BJ (cell line): ENCODE results near the gene TRIM43. TPM values are rescaled to one million over a fixed set of nuclear protein-coding genes. Genes with fewer than 3 reads are reported as not detected.
"Not testable (repeated sequence)": the region's sequence is repeated elsewhere in the genome, so short reads cannot be mapped to it uniquely, and the experiment has no call there.

Source experiments
- CTCF ChIA-PET: fragments of 350-600 bp; formaldehyde crosslinking; extraction: SDS; loops from one replicate; lab custom pipeline; 2021; ENCODE audit warnings: antibody characterized with exemption, inconsistent platforms; lab: Yijun Ruan, JAX
- POLR2A ChIA-PET: fragments of 300-600 bp; sonication (Branson Sonifier 250); formaldehyde crosslinking; extraction: SDS; loops from one replicate; lab custom pipeline; 2021; ENCODE audit warnings: antibody characterized with exemption; lab: Charles Lee
- DNase-seq: peaks from one replicate; pipeline ENCODE4 v3.0.0-alpha.2; 2011; ENCODE audit warnings: low read depth
- H3K27me3 ChIP-seq: 2 replicates; pipeline ENCODE4 v1.6.0; 2011; ENCODE audit warnings: low read length; ENCODE audit not compliant: control insufficient read depth, insufficient read depth
- H3K36me3 ChIP-seq: 2 replicates; pipeline ENCODE4 v1.5.1; 2011; ENCODE audit warnings: low read length; ENCODE audit not compliant: control insufficient read depth, insufficient read depth
- H3K4me3 ChIP-seq: 2 replicates; pipeline ENCODE4 v1.5.1; 2011; ENCODE audit warnings: low read depth, mild to moderate bottlenecking, control low read depth, low read length
- polyA plus RNA-seq: library from polyadenylated mRNA; depleted of rRNA; stranded (reverse); fragments of >200 nt; gene quantifications from 2 replicates; pipeline ENCODE4 v1.2.3, GENCODE V29; 2011

Gene TRIM43
- polyA plus RNA-seq, 1 experiment, result not detected

GRCh38 chr2:95613048-95613447, 21.2 kb downstream of the TRIM43 start:
- H3K36me3 ChIP-seq, CTCF ChIA-PET, H3K27me3 ChIP-seq, DNase-seq, H3K4me3 ChIP-seq, POLR2A ChIA-PET: not testable (repeated sequence)

DNA sequence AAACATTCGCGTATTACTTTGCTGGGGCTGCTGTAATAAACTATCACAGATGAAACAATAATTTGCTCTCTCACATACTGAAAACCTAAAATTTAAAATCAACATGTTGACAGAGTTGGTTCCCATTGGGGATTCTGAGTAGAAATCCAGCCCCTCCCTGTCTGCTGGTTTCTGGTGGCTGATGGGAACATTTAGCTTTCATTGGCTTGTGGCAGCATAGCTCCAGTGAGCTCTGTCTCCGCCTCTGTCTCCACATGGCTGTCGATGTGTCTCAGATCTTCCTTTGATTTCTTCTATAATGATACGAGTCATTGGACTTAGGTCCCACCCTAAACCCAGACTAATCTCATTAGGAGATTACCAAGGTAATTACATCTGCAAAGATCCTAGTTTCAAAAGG, 30.9 kb downstream of the TRIM43 start:
- POLR2A ChIA-PET, CTCF ChIA-PET, DNase-seq, H3K27me3 ChIP-seq, H3K4me3 ChIP-seq, H3K36me3 ChIP-seq: not testable (repeated sequence)

- H3K27me3 ChIP-seq, H3K36me3 ChIP-seq, H3K4me3 ChIP-seq, DNase-seq, POLR2A ChIA-PET, CTCF ChIA-PET: not testable (repeated sequence)
Measured at GRCh38 chr2:95630987-95631386, 39.2 kb downstream of the TRIM43 start.

DNA sequence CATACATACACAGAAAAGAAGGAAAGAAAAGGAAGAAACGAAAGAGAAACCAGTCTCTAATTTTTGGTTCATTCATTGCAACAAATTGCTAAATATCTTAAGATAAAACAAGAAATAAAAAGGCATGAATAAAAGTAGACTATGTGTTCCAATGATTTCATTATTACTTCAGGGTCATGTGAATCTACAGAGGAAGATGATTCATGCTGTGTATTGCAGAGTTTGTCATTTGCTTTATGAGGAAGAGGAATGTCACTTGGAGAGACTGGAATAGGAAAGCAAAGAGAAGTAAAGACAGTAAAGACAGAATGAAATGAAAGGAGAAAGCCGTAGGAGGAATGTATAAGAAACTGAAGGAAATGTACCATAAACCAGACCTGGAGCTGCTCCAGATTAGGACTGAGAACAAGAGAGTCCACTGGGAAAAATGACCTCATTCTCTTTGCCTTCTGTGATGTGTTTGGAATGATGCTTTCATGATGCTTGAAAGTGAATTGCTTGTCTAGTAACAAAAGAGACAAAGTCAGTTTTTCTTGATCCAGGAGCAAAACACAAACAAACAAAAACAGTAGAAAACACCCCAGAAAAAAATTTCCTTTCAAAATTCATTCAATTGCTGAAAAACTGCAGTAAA, 41.9 kb downstream of the TRIM43 start:
- POLR2A ChIA-PET, H3K36me3 ChIP-seq: not testable (repeated sequence)

DNA sequence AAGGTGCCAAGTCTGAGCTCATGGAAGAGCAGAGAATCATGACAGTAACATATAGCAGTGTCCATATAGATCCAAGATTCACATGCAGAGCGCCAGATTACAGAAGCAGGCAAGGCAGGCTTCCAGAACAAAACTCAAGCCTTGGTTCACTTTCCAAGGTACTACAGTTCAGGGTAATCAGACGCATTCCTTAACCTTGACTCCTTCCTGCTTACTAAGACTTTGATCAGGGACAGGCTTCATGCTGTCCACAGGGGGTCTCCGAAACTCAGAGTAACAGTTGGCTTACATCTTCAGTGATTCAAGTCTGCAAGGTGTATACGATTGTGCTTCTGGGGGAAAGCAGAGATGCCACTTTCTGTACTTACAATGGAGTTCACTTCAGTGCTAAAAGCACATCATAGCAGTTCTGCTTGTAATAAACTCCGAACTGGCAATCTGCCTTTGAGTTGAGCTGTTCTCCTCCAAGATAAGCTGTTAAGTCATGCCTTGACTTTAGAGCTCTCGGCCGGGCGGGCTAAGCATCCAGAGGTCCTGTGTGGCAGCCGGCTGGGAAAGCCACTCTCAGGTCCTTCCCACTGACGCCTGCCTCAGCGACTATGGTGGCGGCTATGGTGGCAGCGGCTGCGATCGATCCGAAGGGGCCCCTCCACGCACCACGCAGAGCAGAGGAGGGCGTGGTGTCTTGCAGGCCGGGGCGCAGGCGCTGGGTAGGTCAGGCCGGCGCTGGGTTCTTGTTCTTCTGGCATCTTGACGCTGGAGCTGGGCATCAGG, 48.9 kb downstream of the TRIM43 start:
- H3K36me3 ChIP-seq, POLR2A ChIA-PET, H3K27me3 ChIP-seq, H3K4me3 ChIP-seq, DNase-seq, CTCF ChIA-PET: not testable (repeated sequence)

More for the DNA sequence above, 41.9 kb downstream of the TRIM43 start:
- CTCF ChIA-PET, H3K4me3 ChIP-seq, H3K27me3 ChIP-seq, DNase-seq: not testable (repeated sequence)

DNA sequence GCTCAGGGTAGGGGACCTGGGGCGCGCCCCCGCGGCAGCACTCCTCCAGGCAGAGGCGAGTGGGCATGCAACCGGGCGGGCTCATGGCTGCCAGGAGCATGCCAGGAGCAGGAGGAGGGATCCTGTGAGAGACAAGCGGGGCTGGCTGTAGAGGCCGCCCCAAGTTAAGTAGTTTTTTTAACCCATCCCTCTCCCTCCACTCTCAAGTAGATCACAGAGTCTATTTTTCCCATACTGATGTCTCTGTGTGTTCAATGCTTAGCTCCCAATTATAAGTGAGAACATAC, 49.4 kb downstream of the TRIM43 start:
- H3K4me3 ChIP-seq, DNase-seq, H3K36me3 ChIP-seq, CTCF ChIA-PET, POLR2A ChIA-PET, H3K27me3 ChIP-seq: not testable (repeated sequence)

DNA sequence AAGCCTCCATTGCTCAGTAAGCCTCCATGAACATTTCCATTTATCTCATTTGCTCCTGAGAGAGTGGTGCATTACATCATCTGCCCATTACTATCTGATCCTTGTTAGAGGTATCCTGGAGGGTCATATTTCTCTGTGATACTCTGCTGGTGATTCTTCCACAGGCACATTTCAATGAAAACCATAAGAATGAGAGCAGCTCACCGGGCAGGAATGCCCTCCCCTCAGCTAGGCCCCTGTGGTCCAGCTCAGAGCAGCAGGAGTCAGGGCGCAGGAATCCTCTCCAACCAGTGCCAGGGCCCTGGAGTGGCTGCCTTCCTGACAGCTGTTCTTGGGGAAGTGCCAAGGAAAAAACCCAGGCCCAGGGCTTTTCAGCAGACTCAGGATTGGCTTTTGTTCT, 50.0 kb downstream of the TRIM43 start:
- POLR2A ChIA-PET, H3K36me3 ChIP-seq, CTCF ChIA-PET, H3K4me3 ChIP-seq, H3K27me3 ChIP-seq, DNase-seq: not testable (repeated sequence)

DNA sequence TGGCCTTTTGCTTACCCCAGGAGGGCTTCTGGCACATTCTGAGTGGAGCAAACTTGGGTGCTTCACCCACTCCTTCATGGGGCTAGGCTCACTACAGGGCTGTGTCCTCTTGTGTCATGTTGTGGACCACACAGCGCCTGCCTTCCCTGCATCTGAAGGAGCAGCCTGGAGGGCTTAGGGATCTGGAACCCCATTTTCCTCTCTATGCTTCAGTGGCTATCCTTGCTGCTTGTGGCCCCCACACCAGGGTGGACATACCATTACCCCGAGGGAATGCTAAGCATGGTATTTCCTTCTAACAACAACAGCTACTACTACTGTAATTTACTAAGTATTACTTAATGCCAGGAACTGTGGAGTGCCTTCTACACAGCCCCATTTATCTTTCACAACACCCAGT, 50.6 kb downstream of the TRIM43 start:
- H3K27me3 ChIP-seq, H3K36me3 ChIP-seq, CTCF ChIA-PET, H3K4me3 ChIP-seq, POLR2A ChIA-PET, DNase-seq: not testable (repeated sequence)

GRCh38 chr2:95642951-95643350, 51.1 kb downstream of the TRIM43 start:
- CTCF ChIA-PET, H3K27me3 ChIP-seq: not testable (repeated sequence)

DNA sequence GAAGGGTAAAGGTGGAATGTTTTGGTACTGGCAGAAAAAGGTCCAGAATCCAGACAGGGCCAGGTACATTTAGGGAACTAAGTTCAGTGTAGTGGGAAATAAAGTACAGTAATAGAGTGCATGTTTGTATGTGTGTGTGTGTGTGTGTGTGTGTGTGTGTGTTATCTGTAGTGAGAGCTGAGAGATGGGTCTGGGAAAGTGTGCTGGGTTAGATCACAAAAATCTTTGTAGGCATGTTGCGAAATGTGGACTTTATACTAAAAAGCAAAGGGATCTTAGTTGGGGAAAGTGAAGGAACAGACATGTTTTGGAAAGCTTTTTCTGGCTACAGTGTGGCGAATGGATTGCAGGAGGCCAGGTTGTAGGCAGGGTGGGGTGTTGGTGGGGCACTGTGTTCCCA, 53.5 kb downstream of the TRIM43 start:
- DNase-seq, CTCF ChIA-PET, POLR2A ChIA-PET, H3K27me3 ChIP-seq, H3K36me3 ChIP-seq, H3K4me3 ChIP-seq: not testable (repeated sequence)

More at GRCh38 chr2:95642951-95643350, 51.1 kb downstream of the TRIM43 start:
- H3K4me3 ChIP-seq, H3K36me3 ChIP-seq, DNase-seq, POLR2A ChIA-PET: not testable (repeated sequence)

- H3K36me3 ChIP-seq, H3K4me3 ChIP-seq, DNase-seq, H3K27me3 ChIP-seq, POLR2A ChIA-PET, CTCF ChIA-PET: not testable (repeated sequence)
Measured at GRCh38 chr2:95646274-95646994, 54.6 kb downstream of the TRIM43 start.

- DNase-seq, H3K36me3 ChIP-seq, POLR2A ChIA-PET, H3K4me3 ChIP-seq, CTCF ChIA-PET, H3K27me3 ChIP-seq: not testable (repeated sequence)
Measured at GRCh38 chr2:95648894-95649544, 57.2 kb downstream of the TRIM43 start.
